Calu3 (cell line): Measurements from ENCODE around the gene ARHGAP24. TPM values are rescaled to one million over a fixed set of nuclear protein-coding genes. Genes with fewer than 3 reads are reported as not detected.

Source experiments
- BruUV-seq: library from RNA; stranded (reverse); fragments of 400-500 nt; replicated peaks from 2 replicates; lab custom pipeline; 2021; lab: Mats Ljungman, UMichigan
- CTCF ChIA-PET: fragments of 300-600 bp; sonication (Branson Sonifier 250); formaldehyde crosslinking; loops from one replicate; lab custom pipeline; 2022; ENCODE audit warnings: antibody characterized with exemption; lab: Charles Lee
- DNase-seq: peaks from one replicate; pipeline ENCODE4 v3.0.0; 2022
- H3K27ac Mint-ChIP-seq: one replicate; pipeline ENCODE4 v1.8.0; 2022; ENCODE audit warnings: mixed read lengths; ENCODE audit not compliant: unreplicated experiment
- H3K27me3 Mint-ChIP-seq: one replicate; pipeline ENCODE4 v1.8.0; 2022; ENCODE audit warnings: mixed read lengths; ENCODE audit not compliant: unreplicated experiment
- H3K36me3 Mint-ChIP-seq: one replicate; pipeline ENCODE4 v1.8.0; 2022; ENCODE audit warnings: mild to moderate bottlenecking, moderate library complexity, mixed read lengths; ENCODE audit not compliant: insufficient read depth, unreplicated experiment
- H3K4me1 Mint-ChIP-seq: one replicate; pipeline ENCODE4 v1.8.0; 2022; ENCODE audit warnings: mild to moderate bottlenecking, low read depth, mixed read lengths; ENCODE audit not compliant: unreplicated experiment
- H3K4me3 Mint-ChIP-seq: one replicate; pipeline ENCODE4 v1.8.0; 2022; ENCODE audit warnings: mild to moderate bottlenecking, low read depth, moderate library complexity, mixed read lengths; ENCODE audit not compliant: unreplicated experiment
- H3K9me3 Mint-ChIP-seq: one replicate; pipeline ENCODE4 v1.8.0; 2022; ENCODE audit warnings: low read depth, mixed read lengths; ENCODE audit not compliant: unreplicated experiment
- CTCF ChIP-seq: fragments of 200-600 bp; IDR thresholded peaks from one replicate; pipeline ENCODE4 v1.8.0; 2022; ENCODE audit warnings: antibody characterized with exemption; ENCODE audit not compliant: unreplicated experiment
- intact Hi-C: fragments of 100-400 bp; cut with micrococcal nuclease; formaldehyde crosslinking; loops from one replicate; pipeline ENCODE4 v1.10.0; 2022; ENCODE audit not compliant: unreplicated experiment
- total RNA-seq: library from RNA; stranded (reverse); gene quantifications from 2 replicates; pipeline ENCODE4 v1.2.3, GENCODE V29; 2022

Gene ARHGAP24
- total RNA-seq, 1 experiment from 2014 or later, result 10.2 TPM

GRCh38 chr4:85669992-85670548, 195.1 kb downstream of the ARHGAP24 start:
- TF ChIP-seq CTCF, result no peak
- Mint-ChIP-seq H3K9me3 (no peaks in the 10 kb centered on the region), H3K27me3 (no peaks in the 10 kb centered on the region), H3K27ac (no peak overlapping the region), H3K4me3 (no peak overlapping the region), H3K36me3 (no peaks in the 10 kb centered on the region), H3K4me1 (no peaks in the 10 kb centered on the region)
- DNase-seq, result no peak
- CTCF ChIA-PET, result no interaction called here
- intact Hi-C loops, result no loop called here
- no TSS peak for BruUV-seq

- no peaks in the 10 kb centered on the region for H3K27me3 Mint-ChIP-seq
- TF ChIP-seq CTCF, result no peak
- intact Hi-C loops, result no loop called here
- no peak overlapping the region for H3K27ac Mint-ChIP-seq
- BruUV-seq, result no TSS peak
- H3K4me1 Mint-ChIP-seq, result no peaks in the 10 kb centered on the region
- no peak overlapping the region for H3K4me3 Mint-ChIP-seq
- no peaks in the 10 kb centered on the region for H3K9me3 Mint-ChIP-seq
- no peaks in the 10 kb centered on the region for H3K36me3 Mint-ChIP-seq
- CTCF ChIA-PET, result no interaction called here
- DNase-seq, result no peak
These were observed 196.2 kb downstream of the ARHGAP24 start for GRCh38 chr4:85671120-85671519.

- Mint-ChIP-seq H3K36me3 (no peaks in the 10 kb centered on the region), H3K4me1 (no peaks in the 10 kb centered on the region), H3K27me3 (no peaks in the 10 kb centered on the region), H3K4me3 (no peak overlapping the region), H3K27ac (no peak overlapping the region), H3K9me3 (no peaks in the 10 kb centered on the region)
- CTCF ChIA-PET, result no interaction called here
- intact Hi-C loops, result no loop called here
- no peak for TF ChIP-seq CTCF
- no TSS peak for BruUV-seq
- DNase-seq, result no peak
These were observed 197.2 kb downstream of the ARHGAP24 start for GRCh38 chr4:85672116-85672515.

GRCh38 chr4:85672959-85673358, 198.0 kb downstream of the ARHGAP24 start:
- no peaks in the 10 kb centered on the region for H3K36me3 Mint-ChIP-seq
- H3K4me1 Mint-ChIP-seq, result no peaks in the 10 kb centered on the region
- DNase-seq, result no peak
- no TSS peak for BruUV-seq
- H3K4me3 Mint-ChIP-seq, result no peak overlapping the region
- H3K27ac Mint-ChIP-seq, result no peak overlapping the region
- intact Hi-C loops, result no loop called here
- TF ChIP-seq CTCF, result no peak
- CTCF ChIA-PET, result no interaction called here
- no peaks in the 10 kb centered on the region for H3K27me3 Mint-ChIP-seq
- no peaks in the 10 kb centered on the region for H3K9me3 Mint-ChIP-seq
